ENCODE measurements around the gene SPOCK1.

GRCh38 chr5:137010226-137010625 lies 488.9 kb downstream of the SPOCK1 start:
- TF ChIP-seq CTCF (CRISPR knock-in tag; IDR thresholded peaks at IDR 0.05): no peak
- TF ChIP-seq POLR2A (IDR thresholded peaks at IDR 0.05; ENCODE audit: insufficient read depth in 1 of 2, low read depth in 2 of 2, low read length in 2 of 2): no peak
- no peak for TF ChIP-seq ZBED4 (CRISPR knock-in tag; IDR thresholded peaks at IDR 0.05; ENCODE audit: borderline replicate concordance)
- TF ChIP-seq SIN3A (IDR thresholded peaks at IDR 0.05; ENCODE audit: borderline replicate concordance, low read depth, low read length): no peak
- TF ChIP-seq PHF21A (CRISPR knock-in tag; IDR thresholded peaks at IDR 0.05): no peak
- TF ChIP-seq SYNCRIP (IDR thresholded peaks at IDR 0.05; ENCODE audit: insufficient read depth, low read depth, low read length): no peak
- no peak for TF ChIP-seq MXD1 (CRISPR knock-in tag; IDR thresholded peaks at IDR 0.05)
- no peak for TF ChIP-seq NR3C1 (CRISPR knock-in tag; IDR thresholded peaks at IDR 0.05)
- no peak for TF ChIP-seq GFI1 (CRISPR knock-in tag; IDR thresholded peaks at IDR 0.05; ENCODE audit: borderline replicate concordance)
- TF ChIP-seq POLR2AphosphoS5 (IDR thresholded peaks at IDR 0.05; ENCODE audit: low read depth, low read length): no peak
- no peak for TF ChIP-seq GLMP (CRISPR knock-in tag; IDR thresholded peaks at IDR 0.05; ENCODE audit: borderline replicate concordance)
- no peak for TF ChIP-seq EZH2 (conservative IDR thresholded peaks at IDR 0.05; ENCODE audit: low read depth, low read length)
- no peak for TF ChIP-seq SAP130 (CRISPR knock-in tag; IDR thresholded peaks at IDR 0.05; ENCODE audit: low read depth)
